ENCODE measurements around the gene SOX9. TPM values are rescaled to one million over a fixed set of nuclear protein-coding genes. Genes with fewer than 3 reads are reported as not detected.
"Not testable (repeated sequence)": the region's sequence is repeated elsewhere in the genome, so short reads cannot be mapped to it uniquely, and the experiment has no call there.

SOX9 gene
- total and polyA plus RNA-seq, 2 experiments from 2014 or later, result 16.6 to 18.5 TPM

- no peak for TF ChIP-seq EZH2phosphoT487 (IDR thresholded peaks at IDR 0.05; ENCODE audit: insufficient read depth, low read depth)
- no peak for TF ChIP-seq EZH2 (IDR thresholded peaks at IDR 0.05; ENCODE audit: insufficient read depth, poor library complexity, severe bottlenecking)
- WGBS, 2 experiments (ENCODE audit: low coverage in 1 of 2, low lambda C conversion rate in 2 of 2, missing lambda C conversion rate in 2 of 2), result 92 to 94% methylated on average over 7 of the region's 7 CpGs
- in situ Hi-C loops (cut with MboI), result loop anchor here (25.0 kb wide), 1 partner anchor 371 kb away; no protein-coding TSS in a partner anchor
These were observed 20.5 kb downstream of the SOX9 start for GRCh38 chr17:72141336-72141735.

GRCh38 chr17:72142097-72142496 lies 21.3 kb downstream of the SOX9 start:
- H3K9me3 ChIP-seq (ENCODE audit: low read depth); H3K9me2 ChIP-seq (ENCODE audit: insufficient read depth); DNase-seq; H3K4me3 ChIP-seq; H4K20me1 ChIP-seq (ENCODE audit: insufficient read depth); H3K36me3 ChIP-seq (ENCODE audit: low read depth); H3K79me2 ChIP-seq (ENCODE audit: insufficient read depth); H3K27me3 ChIP-seq (replicated peaks; ENCODE audit: insufficient read depth); H3K4me2 ChIP-seq (ENCODE audit: unreplicated experiment); H2AFZ ChIP-seq; H3K9ac ChIP-seq; H3K27ac ChIP-seq: not testable (repeated sequence)
- peaks cover 20% of the 10 kb centered on the region for H3K4me1 ChIP-seq (ENCODE audit: insufficient read depth)
- H3F3A ChIP-seq (ENCODE audit: insufficient read depth), result peaks cover 19% of the 10 kb centered on the region
- in situ Hi-C loops (cut with MboI), result loop anchor here (25.0 kb wide), 1 partner anchor 370 kb away; no protein-coding TSS in a partner anchor
- 87 to 93% methylated on average over 11 of the region's 11 CpGs for WGBS, 2 experiments (ENCODE audit: low coverage in 1 of 2, low lambda C conversion rate in 2 of 2, missing lambda C conversion rate in 2 of 2)

More at GRCh38 chr17:72141336-72141735, 20.5 kb downstream of the SOX9 start:
- DNase-seq, result no peak
- H3K79me2 ChIP-seq (ENCODE audit: insufficient read depth), result no peaks in the 10 kb centered on the region
- H3K36me3 ChIP-seq (ENCODE audit: low read depth), result no peaks in the 10 kb centered on the region
- peaks cover 16% of the 10 kb centered on the region for H3F3A ChIP-seq (ENCODE audit: insufficient read depth)
- no peak overlapping the region for H3K4me2 ChIP-seq (ENCODE audit: unreplicated experiment)
- no peak overlapping the region for H3K27ac ChIP-seq
- no peaks in the 10 kb centered on the region for H3K9me2 ChIP-seq (ENCODE audit: insufficient read depth)
- no peaks in the 10 kb centered on the region for H3K27me3 ChIP-seq (replicated peaks; ENCODE audit: insufficient read depth)
- no peaks in the 10 kb centered on the region for H4K20me1 ChIP-seq (ENCODE audit: insufficient read depth)
- peaks cover 24% of the 10 kb centered on the region for H3K4me1 ChIP-seq (ENCODE audit: insufficient read depth)
- no peak overlapping the region for H3K9ac ChIP-seq
- no peaks in the 10 kb centered on the region for H3K9me3 ChIP-seq (ENCODE audit: low read depth)
- H3K4me3 ChIP-seq, result no peak overlapping the region
- H2AFZ ChIP-seq, result no peak overlapping the region

- Histone ChIP-seq H3K79me2 (ENCODE audit: insufficient read depth) (no peaks in the 10 kb centered on the region), H3F3A (ENCODE audit: insufficient read depth) (peaks cover 19% of the 10 kb centered on the region), H3K9me2 (ENCODE audit: insufficient read depth) (no peaks in the 10 kb centered on the region), H3K9ac (no peak overlapping the region), H3K9me3 (ENCODE audit: low read depth) (no peaks in the 10 kb centered on the region), H3K36me3 (ENCODE audit: low read depth) (no peaks in the 10 kb centered on the region), H3K4me1 (ENCODE audit: insufficient read depth) (peaks cover 17% of the 10 kb centered on the region), H3K4me2 (ENCODE audit: unreplicated experiment) (no peak overlapping the region), H2AFZ (no peak overlapping the region), H3K27me3 (replicated peaks; ENCODE audit: insufficient read depth) (no peaks in the 10 kb centered on the region), H4K20me1 (ENCODE audit: insufficient read depth) (no peaks in the 10 kb centered on the region), H3K27ac (no peak overlapping the region), H3K4me3 (no peak overlapping the region)
- DNase-seq, result no peak
- in situ Hi-C loops (cut with MboI), result loop anchor here (25.0 kb wide), 1 partner anchor 370 kb away; no protein-coding TSS in a partner anchor
- TF ChIP-seq EZH2 (IDR thresholded peaks at IDR 0.05; ENCODE audit: insufficient read depth, poor library complexity, severe bottlenecking), result no peak
- no peak for TF ChIP-seq EZH2phosphoT487 (IDR thresholded peaks at IDR 0.05; ENCODE audit: insufficient read depth, low read depth)
- WGBS, 2 experiments (ENCODE audit: low coverage in 1 of 2, low lambda C conversion rate in 2 of 2, missing lambda C conversion rate in 2 of 2), result 86 to 95% methylated on average over 2 of the region's 2 CpGs
These were observed 21.8 kb downstream of the SOX9 start for GRCh38 chr17:72142614-72143013.

GRCh38 chr17:72143245-72143644 lies 22.4 kb downstream of the SOX9 start:
- no peak overlapping the region for H3K27ac ChIP-seq
- H3K27me3 ChIP-seq (replicated peaks; ENCODE audit: insufficient read depth), result no peaks in the 10 kb centered on the region
- no peak for TF ChIP-seq EZH2 (IDR thresholded peaks at IDR 0.05; ENCODE audit: insufficient read depth, poor library complexity, severe bottlenecking)
- no peak for TF ChIP-seq EZH2phosphoT487 (IDR thresholded peaks at IDR 0.05; ENCODE audit: insufficient read depth, low read depth)
- no peak for DNase-seq
- H3K79me2 ChIP-seq (ENCODE audit: insufficient read depth), result no peaks in the 10 kb centered on the region
- no peaks in the 10 kb centered on the region for H4K20me1 ChIP-seq (ENCODE audit: insufficient read depth)
- WGBS, 2 experiments (ENCODE audit: low coverage in 1 of 2, low lambda C conversion rate in 2 of 2, missing lambda C conversion rate in 2 of 2), result 88 to 92% methylated on average over 5 of the region's 5 CpGs
- H3K9me2 ChIP-seq (ENCODE audit: insufficient read depth), result no peaks in the 10 kb centered on the region
- H3K36me3 ChIP-seq (ENCODE audit: low read depth), result no peaks in the 10 kb centered on the region
- no peak overlapping the region for H2AFZ ChIP-seq
- H3F3A ChIP-seq (ENCODE audit: insufficient read depth), result peaks cover 19% of the 10 kb centered on the region
- no peak overlapping the region for H3K4me3 ChIP-seq
- in situ Hi-C loops (cut with MboI), result loop anchor here (25.0 kb wide), 1 partner anchor 369 kb away; no protein-coding TSS in a partner anchor
- no peak overlapping the region for H3K4me2 ChIP-seq (ENCODE audit: unreplicated experiment)
- H3K9me3 ChIP-seq (ENCODE audit: low read depth), result no peaks in the 10 kb centered on the region
- H3K9ac ChIP-seq, result no peak overlapping the region
- peaks cover 17% of the 10 kb centered on the region for H3K4me1 ChIP-seq (ENCODE audit: insufficient read depth)

GRCh38 chr17:72144101-72144500 lies 23.3 kb downstream of the SOX9 start:
- DNase-seq, result no peak
- no peaks in the 10 kb centered on the region for H3K27me3 ChIP-seq (replicated peaks; ENCODE audit: insufficient read depth)
- in situ Hi-C loops (cut with MboI), result loop anchor here (25.0 kb wide), 1 partner anchor 368 kb away; no protein-coding TSS in a partner anchor
- no peaks in the 10 kb centered on the region for H3K79me2 ChIP-seq (ENCODE audit: insufficient read depth)
- no peak overlapping the region for H3K9ac ChIP-seq
- H2AFZ ChIP-seq, result no peak overlapping the region
- WGBS, 2 experiments (ENCODE audit: low coverage in 1 of 2, low lambda C conversion rate in 2 of 2, missing lambda C conversion rate in 2 of 2), result 87 to 92% methylated on average over 2 of the region's 2 CpGs
- no peaks in the 10 kb centered on the region for H4K20me1 ChIP-seq (ENCODE audit: insufficient read depth)
- H3K4me3 ChIP-seq, result no peak overlapping the region
- no peak overlapping the region for H3K27ac ChIP-seq
- H3K9me2 ChIP-seq (ENCODE audit: insufficient read depth), result no peaks in the 10 kb centered on the region
- H3K4me1 ChIP-seq (ENCODE audit: insufficient read depth), result peaks cover 14% of the 10 kb centered on the region
- peaks cover 15% of the 10 kb centered on the region for H3F3A ChIP-seq (ENCODE audit: insufficient read depth)
- no peaks in the 10 kb centered on the region for H3K9me3 ChIP-seq (ENCODE audit: low read depth)
- TF ChIP-seq EZH2phosphoT487 (IDR thresholded peaks at IDR 0.05; ENCODE audit: insufficient read depth, low read depth), result no peak
- TF ChIP-seq EZH2 (IDR thresholded peaks at IDR 0.05; ENCODE audit: insufficient read depth, poor library complexity, severe bottlenecking), result no peak
- no peaks in the 10 kb centered on the region for H3K36me3 ChIP-seq (ENCODE audit: low read depth)
- no peak overlapping the region for H3K4me2 ChIP-seq (ENCODE audit: unreplicated experiment)
